ENCODE measurements around the gene GRK7.

- no peak for TF ChIP-seq TCF12 (IDR thresholded peaks at IDR 0.05)
- no peak for TF ChIP-seq RAD21 (IDR thresholded peaks at IDR 0.05; ENCODE audit: low read length)
- no peak for TF ChIP-seq CTCF (IDR thresholded peaks at IDR 0.05)
Measured at GRCh38 chr3:141723255-141723654, 40.0 kb upstream of the GRK7 start.
